ENCODE results near the gene PRRG2. TPM values are rescaled to one million over a fixed set of nuclear protein-coding genes. Genes with fewer than 3 reads are reported as not detected.

Gene PRRG2
- total RNA-seq, 1 donor from 2014 or later, result 10.1 TPM

DNA sequence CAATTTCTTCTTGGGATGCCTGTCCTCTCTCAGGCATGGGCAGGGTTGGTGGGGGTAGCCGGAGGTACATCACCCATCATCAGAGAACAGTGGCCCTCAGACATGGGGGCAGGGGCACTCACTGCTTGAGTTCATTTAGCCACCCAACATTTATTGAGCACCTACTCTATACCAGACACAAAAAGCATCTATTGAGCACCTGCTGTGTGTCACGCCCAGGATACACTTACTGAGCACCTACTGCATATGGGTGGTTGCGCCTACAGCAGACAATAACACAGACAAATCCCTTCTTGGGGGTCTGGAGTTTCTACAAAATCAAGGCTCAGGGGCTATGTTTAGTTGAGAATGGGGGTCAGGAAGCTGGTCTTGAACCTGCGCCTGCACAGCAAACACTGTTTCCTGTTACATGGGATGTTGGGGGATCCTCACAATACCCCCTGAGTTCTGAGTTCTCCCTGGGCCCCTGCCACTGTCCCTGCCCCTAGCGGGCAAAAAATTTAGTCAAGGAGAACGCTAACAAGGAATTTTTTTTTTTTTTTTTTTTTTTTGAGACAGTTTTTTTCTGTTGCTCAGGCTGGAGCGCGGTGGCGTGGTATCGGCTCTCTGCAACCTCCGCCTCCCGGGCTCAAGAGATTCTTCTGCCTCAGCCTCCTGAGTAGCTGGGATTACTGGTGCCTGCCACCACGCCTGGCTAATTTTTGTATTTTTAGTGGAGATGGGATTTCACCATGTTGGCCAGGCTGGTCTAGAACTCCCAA lies 41.7 kb upstream of the PRRG2 start:
- no peaks in the 10 kb centered on the region for H3K9me3 ChIP-seq
- DNase-seq (no peak), ATAC-seq (no peak)
- intact Hi-C loops (cut with DNase I), result no loop called here
- no peaks in the 10 kb centered on the region for H3K27me3 ChIP-seq
- peaks cover 27% of the 10 kb centered on the region for H3K36me3 ChIP-seq
- no peak overlapping the region for H3K27ac ChIP-seq
- TF ChIP-seq, protein P1, sequence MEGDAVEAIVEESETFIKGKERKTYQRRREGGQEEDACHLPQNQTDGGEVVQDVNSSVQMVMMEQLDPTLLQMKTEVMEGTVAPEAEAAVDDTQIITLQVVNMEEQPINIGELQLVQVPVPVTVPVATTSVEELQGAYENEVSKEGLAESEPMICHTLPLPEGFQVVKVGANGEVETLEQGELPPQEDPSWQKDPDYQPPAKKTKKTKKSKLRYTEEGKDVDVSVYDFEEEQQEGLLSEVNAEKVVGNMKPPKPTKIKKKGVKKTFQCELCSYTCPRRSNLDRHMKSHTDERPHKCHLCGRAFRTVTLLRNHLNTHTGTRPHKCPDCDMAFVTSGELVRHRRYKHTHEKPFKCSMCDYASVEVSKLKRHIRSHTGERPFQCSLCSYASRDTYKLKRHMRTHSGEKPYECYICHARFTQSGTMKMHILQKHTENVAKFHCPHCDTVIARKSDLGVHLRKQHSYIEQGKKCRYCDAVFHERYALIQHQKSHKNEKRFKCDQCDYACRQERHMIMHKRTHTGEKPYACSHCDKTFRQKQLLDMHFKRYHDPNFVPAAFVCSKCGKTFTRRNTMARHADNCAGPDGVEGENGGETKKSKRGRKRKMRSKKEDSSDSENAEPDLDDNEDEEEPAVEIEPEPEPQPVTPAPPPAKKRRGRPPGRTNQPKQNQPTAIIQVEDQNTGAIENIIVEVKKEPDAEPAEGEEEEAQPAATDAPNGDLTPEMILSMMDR (IDR thresholded peaks at IDR 0.05), result no peak
- H3K4me3 ChIP-seq, result no peak overlapping the region
- H3K4me1 ChIP-seq, result peaks cover 2% of the 10 kb centered on the region

DNA sequence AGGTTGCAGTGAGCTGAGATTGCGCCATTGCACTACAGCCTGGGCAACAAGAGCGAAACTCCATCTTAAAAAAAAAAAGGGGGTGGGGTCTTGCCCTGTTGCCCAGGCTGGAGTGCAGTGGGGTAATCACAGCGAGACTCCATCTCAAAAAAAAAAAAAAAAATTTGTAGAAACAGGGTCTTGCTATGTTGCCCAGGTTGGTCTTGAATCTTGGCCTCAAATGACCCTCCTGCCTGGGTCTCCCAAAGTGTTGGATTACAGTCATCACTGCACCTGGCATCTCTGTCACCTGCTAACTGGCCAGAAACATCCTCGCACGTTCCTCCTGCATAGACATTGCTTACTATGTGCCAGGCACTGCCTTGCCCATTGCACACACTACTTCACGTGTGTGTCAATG lies 39.2 kb upstream of the PRRG2 start:
- intact Hi-C loops (cut with DNase I), result no loop called here
- no peak for DNase-seq
- Histone ChIP-seq H3K4me3 (no peak overlapping the region), H3K36me3 (peaks cover 23% of the 10 kb centered on the region), H3K27ac (no peak overlapping the region), H3K9me3 (no peaks in the 10 kb centered on the region), H3K4me1 (no peaks in the 10 kb centered on the region), H3K27me3 (no peaks in the 10 kb centered on the region)
- ATAC-seq, result no peak
- TF ChIP-seq, protein P1 (IDR thresholded peaks at IDR 0.05), result no peak

GRCh38 chr19:49542446-49542845 lies 38.7 kb upstream of the PRRG2 start:
- Histone ChIP-seq H3K9me3 (no peaks in the 10 kb centered on the region), H3K36me3 (peaks cover 17% of the 10 kb centered on the region), H3K27me3 (no peaks in the 10 kb centered on the region), H3K4me3 (no peak overlapping the region), H3K27ac (no peak overlapping the region), H3K4me1 (no peaks in the 10 kb centered on the region)
- intact Hi-C loops (cut with DNase I), result no loop called here
- DNase-seq (no peak), ATAC-seq (no peak)
- TF ChIP-seq, protein P1 (IDR thresholded peaks at IDR 0.05), result no peak

DNA sequence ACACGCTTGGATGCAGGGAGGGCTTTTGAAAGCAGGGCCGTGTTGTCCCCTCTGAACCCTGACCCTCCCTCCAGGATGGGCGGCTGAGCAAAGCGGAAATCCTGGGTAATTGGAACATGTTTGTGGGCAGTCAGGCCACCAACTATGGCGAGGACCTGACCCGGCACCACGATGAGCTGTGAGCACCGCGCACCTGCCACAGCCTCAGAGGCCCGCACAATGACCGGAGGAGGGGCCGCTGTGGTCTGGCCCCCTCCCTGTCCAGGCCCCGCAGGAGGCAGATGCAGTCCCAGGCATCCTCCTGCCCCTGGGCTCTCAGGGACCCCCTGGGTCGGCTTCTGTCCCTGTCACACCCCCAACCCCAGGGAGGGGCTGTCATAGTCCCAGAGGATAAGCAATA lies 38.1 kb upstream of the PRRG2 start:
- Histone ChIP-seq H3K27me3 (no peaks in the 10 kb centered on the region), H3K36me3 (peaks cover 13% of the 10 kb centered on the region), H3K4me3 (no peak overlapping the region), H3K27ac (no peak overlapping the region), H3K4me1 (no peaks in the 10 kb centered on the region), H3K9me3 (no peaks in the 10 kb centered on the region)
- TF ChIP-seq, protein P1 (IDR thresholded peaks at IDR 0.05), result no peak
- DNase-seq (no peak), ATAC-seq (no peak)
- intact Hi-C loops (cut with DNase I), result no loop called here

- H3K27me3 ChIP-seq, result no peaks in the 10 kb centered on the region
- H3K4me1 ChIP-seq, result no peaks in the 10 kb centered on the region
- ATAC-seq (no peak), DNase-seq (no peak)
- H3K9me3 ChIP-seq, result no peaks in the 10 kb centered on the region
- intact Hi-C loops (cut with DNase I), result no loop called here
- H3K4me3 ChIP-seq, result no peak overlapping the region
- TF ChIP-seq, protein P1 (IDR thresholded peaks at IDR 0.05), result no peak
- H3K36me3 ChIP-seq, result peaks cover 2% of the 10 kb centered on the region
- H3K27ac ChIP-seq, result no peak overlapping the region
Observed at GRCh38 chr19:49544154-49544553, 37.0 kb upstream of the PRRG2 start.
